Measurements from ENCODE around the gene PPP1R11. TPM values are rescaled to one million over a fixed set of nuclear protein-coding genes. Genes with fewer than 3 reads are reported as not detected.

PPP1R11 gene
- total and polyA plus RNA-seq, 4 donors = 40.0 to 66.7 (median 52.7) TPM

Other genes starting within 250 kb of the PPP1R11 start
- gene HLA-G, start 239.4 kb upstream of the PPP1R11 start, total RNA-seq = 1 to 10 TPM in 1 of 2 donors, under 1 TPM in 1; 0.29 to 1.3 TPM
- gene HLA-G, start 239.4 kb upstream of the PPP1R11 start, polyA plus RNA-seq = under 1 TPM in 1 of 2 donors, not detected in 1; 0.88 TPM
- 100 to 1,000 TPM; 468 to 599 TPM for gene HLA-A, start 124.7 kb upstream of the PPP1R11 start, total RNA-seq
- 100 to 1,000 TPM; 216 to 526 TPM for gene HLA-A, start 124.7 kb upstream of the PPP1R11 start, polyA plus RNA-seq
- gene POLR1H, start 5.9 kb upstream of the PPP1R11 start, total RNA-seq = 10 to 100 TPM; 20.5 to 21.4 TPM
- 10 to 100 TPM; 21.0 to 42.1 TPM for gene POLR1H, start 5.9 kb upstream of the PPP1R11 start, polyA plus RNA-seq
- not detected for gene RNF39, start 8.6 kb downstream of the PPP1R11 start, total RNA-seq
- under 1 TPM in 1 of 2 donors, not detected in 1; 0.26 TPM for gene RNF39, start 8.6 kb downstream of the PPP1R11 start, polyA plus RNA-seq
- not detected for gene TRIM31, start 45.9 kb downstream of the PPP1R11 start, total RNA-seq
- gene TRIM31, start 45.9 kb downstream of the PPP1R11 start, polyA plus RNA-seq = 10 to 100 TPM in 1 of 2 donors, under 1 TPM in 1; 0.79 to 13.8 TPM
- gene TRIM40, start 68.9 kb downstream of the PPP1R11 start, total RNA-seq = not detected
- gene TRIM40, start 68.9 kb downstream of the PPP1R11 start, polyA plus RNA-seq = 1 to 10 TPM in 1 of 2 donors, not detected in 1; 2.9 TPM
- under 1 TPM in 1 of 2 donors, not detected in 1; 0.12 TPM for gene TRIM10, start 94.0 kb downstream of the PPP1R11 start, total RNA-seq
- gene TRIM10, start 94.0 kb downstream of the PPP1R11 start, polyA plus RNA-seq = under 1 TPM in 1 of 2 donors, not detected in 1; 0.13 TPM
- gene TRIM15, start 96.3 kb downstream of the PPP1R11 start, total RNA-seq = not detected
- 1 to 10 TPM; 1.6 to 7.0 TPM for gene TRIM15, start 96.3 kb downstream of the PPP1R11 start, polyA plus RNA-seq
- 10 to 100 TPM; 35.1 to 36.5 TPM for gene TRIM26, start 146.2 kb downstream of the PPP1R11 start, total RNA-seq
- gene TRIM26, start 146.2 kb downstream of the PPP1R11 start, polyA plus RNA-seq = 10 to 100 TPM; 20.1 to 24.3 TPM